GM19397 (cell line): ENCODE measurements around the gene SLC38A10.

ENCODE experiments used
- ATAC-seq: cut with Tn5 transposase; IDR thresholded peaks from one replicate; pipeline ENCODE4 v1.9.1; 2021; ENCODE audit warnings: mild to moderate bottlenecking, moderate library complexity; ENCODE audit not compliant: unreplicated experiment

SLC38A10 gene

GRCh38 chr17:81244358-81245023 lies 50.6 kb downstream of the SLC38A10 start:
- ATAC-seq, result no peak

- ATAC-seq, result no peak
These were observed 51.8 kb downstream of the SLC38A10 start for GRCh38 chr17:81243333-81243664.

DNA sequence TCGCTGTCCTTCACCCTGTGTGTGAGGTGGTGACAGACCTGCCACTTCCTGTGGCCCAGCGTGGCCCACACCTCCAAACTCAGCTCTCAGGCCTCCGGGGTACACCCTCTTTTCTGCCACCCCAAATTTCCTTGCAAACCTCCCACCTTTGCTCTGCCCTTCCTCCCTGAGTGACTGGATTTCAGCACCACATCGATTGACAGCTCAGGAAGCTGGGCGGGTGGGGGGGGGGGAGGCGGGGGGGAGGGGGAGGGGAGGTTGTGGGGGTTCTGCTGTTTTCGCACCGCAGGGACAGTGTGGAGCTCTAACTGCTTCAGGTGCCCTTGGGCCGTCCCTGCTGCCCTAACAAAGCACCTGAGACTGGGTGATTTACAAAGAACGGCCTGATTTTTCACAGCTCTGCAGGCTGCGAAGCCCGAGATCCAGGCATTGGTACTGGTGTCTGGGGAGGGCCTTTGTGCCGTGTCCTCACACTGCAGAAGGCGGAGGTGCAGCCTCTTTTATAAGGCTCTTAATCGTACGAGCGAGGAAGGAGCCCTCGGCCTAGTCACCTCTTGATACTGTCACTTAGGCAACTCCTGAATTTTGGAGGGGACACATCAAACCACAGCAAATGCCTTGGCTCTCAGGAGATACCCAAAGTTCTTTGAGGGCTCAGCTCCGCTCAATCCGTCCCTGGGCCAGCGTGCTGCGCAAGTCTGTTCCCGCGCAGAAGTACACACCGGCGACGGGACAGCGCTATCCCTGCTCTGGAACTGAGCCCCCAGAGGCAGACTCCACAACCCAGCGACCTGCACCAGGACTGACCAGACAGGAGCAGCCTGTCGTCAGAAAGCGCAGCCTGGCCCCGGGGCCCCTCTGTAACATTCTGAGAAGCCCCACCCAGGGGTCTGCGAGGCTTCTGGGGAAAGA lies 52.4 kb downstream of the SLC38A10 start:
- no peak for ATAC-seq

DNA sequence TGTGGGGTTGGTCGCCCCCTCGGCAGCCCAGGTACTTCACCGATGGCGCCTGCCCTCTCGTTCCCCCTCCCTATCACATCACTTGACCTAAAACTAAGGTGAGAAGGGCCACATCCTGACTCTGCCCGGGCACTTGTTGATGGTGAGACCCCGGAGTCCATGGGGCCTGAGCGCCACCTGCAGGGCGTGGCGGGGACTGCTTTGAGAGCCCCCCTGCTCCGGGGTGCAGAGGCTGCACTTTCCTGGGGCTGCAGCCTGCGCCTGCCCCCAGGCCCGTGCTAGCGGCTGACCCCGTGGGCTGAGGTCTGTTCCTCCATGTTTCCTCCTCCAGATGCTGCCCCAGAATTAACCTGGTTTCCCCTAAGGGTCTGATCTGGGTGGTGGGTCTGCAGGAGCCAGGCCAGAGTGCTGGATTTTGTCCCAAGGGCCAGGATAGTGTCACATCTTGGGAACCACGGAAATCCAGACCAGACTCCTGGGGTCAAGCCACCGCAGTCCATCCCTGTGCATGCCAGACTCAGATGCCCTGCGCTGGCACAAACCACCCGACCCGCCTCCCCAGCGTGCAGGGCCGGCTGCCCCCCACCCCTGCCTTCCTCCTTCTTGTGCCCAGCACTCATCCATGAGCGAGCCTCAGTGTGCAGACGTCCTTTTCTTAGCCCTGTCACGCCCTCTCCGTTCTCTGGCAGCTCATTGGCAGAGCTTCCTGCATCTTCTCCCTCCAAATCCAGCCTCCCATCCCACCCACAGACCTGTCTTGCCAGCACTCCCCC lies 53.3 kb downstream of the SLC38A10 start:
- no peak for ATAC-seq

GRCh38 chr17:81241203-81241602 lies 53.9 kb downstream of the SLC38A10 start:
- ATAC-seq, result no peak

DNA sequence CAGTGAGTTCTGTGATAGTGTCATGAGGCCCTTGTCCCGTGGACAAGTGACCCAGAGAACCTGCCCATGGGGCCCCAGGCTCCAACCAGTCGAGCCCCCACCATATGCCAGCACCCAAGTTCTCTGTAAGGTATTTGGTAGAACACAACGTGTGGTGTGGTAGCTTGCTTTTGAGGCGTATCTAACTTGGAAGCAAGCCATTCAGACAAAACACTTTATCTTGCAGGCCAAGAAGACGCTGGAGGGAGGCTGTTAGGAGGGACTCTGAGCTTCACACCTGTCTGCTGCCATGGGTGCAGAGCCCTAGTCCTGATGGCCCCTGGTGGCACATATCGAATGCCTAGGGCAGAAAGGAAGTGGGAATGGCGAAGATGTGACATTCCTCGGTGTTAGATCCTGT lies 54.3 kb downstream of the SLC38A10 start:
- ATAC-seq, result no peak

DNA sequence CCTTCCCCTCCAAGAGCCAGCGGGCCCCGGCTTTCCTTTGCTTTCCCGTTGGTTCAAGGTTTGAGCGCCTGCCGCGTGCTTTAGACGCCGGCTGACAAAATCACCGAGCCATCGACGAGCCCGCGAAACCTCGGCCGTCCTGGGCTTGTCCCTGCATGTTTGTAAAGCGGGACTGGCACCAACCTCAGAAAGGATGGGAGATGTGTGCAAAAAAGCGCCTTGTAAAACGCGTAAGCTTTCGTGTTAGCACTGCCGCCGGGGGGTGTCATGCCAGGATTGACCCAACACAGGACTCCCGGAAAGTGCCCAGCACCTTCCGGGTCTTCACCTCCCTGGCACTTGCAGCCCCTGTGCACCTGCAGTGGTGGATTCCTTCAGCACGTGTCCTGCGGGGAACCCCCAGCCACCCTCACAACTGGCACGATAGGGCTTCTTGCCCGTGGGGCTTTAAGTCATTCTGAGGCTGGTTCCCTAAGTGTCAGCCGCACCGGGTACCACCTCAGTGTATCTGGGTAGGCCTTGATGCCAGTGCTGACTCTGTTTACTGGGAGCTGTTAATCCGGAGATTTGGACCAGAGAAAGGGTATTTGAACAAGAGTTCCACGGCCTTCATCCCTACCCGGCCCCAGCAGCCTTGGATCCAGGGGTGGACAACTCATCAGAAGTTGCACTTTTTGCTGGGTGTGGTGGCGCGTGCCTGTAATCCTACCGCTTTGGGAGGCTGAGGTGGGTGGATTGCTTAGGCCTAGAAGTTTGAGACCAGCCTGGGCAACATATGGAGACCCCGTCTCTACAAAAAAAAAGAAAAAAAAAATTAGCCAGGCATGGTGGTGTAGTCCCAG lies 55.2 kb downstream of the SLC38A10 start:
- no peak for ATAC-seq

DNA sequence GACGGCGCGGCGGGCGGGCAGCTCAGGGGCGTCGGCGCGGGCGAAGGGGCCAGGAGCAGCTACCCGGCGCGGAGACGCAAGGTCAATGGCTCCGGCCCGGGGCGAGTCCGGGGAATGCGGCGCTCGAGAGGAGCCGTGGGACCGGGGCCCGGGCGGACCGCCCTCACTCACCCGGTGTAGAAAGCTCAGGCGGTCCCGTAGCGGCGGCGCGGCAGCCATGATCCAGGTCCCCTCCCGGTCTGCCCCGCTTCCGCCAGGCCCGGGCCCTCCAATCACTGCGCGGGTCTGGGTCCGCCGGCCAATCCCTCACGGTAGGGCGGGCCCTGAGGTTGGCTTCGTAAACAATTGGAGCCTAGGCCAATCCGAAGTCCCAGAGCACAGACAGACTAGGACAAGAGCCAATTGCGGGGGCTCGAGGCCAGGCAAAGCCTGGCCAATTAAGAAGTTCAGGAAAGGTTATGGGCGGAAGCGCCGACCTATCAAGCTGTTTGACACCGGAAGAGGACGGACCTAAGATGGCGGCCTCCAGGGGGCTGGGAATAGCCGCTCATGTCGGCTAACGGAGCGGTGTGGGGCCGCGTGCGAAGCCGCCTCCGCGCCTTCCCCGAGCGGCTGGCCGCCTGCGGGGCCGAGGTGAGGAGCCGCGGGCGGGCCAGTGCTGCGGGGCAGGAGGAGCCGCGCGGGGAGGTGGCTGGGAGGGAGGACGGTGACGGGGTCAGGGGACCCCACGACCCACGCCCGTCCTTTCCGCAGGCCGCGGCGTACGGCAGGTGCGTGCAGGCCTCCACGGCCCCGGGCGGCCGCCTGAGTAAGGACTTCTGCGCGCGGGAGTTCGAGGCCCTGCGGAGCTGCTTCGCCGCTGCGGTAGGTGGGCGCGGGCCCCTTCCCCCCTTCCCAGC lies 56.0 kb downstream of the SLC38A10 start, which contains the start of the genes NDUFAF8 and TEPSIN:
TSS of gene NDUFAF8 (plus strand) at position 504 of the 899 bp plus-strand sequence. CDS start at position 550, 46 bp downstream.
TSS of gene TEPSIN (minus strand) at position 241 of the 899 bp plus-strand sequence. CDS start at position 219, 22 bp downstream.
- ATAC-seq, result peak; percentile 91

DNA sequence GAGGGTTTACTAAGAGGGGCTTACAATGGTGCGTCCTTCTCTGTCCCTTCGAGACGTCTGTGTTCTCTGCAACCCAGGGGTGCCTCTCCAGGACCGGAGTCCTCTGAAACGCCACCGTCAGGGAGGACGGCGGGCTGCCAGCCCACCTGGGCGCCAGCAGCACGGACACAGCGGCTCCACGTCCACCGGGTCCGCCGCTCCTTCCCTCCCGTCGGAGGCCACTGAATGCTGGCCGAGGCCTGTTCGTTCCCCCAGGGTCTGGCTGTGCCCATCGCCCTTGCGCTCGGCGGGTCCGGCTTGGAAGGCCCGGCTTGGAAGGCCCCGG lies 56.7 kb downstream of the SLC38A10 start:
- ATAC-seq, result peak; percentile 3

DNA sequence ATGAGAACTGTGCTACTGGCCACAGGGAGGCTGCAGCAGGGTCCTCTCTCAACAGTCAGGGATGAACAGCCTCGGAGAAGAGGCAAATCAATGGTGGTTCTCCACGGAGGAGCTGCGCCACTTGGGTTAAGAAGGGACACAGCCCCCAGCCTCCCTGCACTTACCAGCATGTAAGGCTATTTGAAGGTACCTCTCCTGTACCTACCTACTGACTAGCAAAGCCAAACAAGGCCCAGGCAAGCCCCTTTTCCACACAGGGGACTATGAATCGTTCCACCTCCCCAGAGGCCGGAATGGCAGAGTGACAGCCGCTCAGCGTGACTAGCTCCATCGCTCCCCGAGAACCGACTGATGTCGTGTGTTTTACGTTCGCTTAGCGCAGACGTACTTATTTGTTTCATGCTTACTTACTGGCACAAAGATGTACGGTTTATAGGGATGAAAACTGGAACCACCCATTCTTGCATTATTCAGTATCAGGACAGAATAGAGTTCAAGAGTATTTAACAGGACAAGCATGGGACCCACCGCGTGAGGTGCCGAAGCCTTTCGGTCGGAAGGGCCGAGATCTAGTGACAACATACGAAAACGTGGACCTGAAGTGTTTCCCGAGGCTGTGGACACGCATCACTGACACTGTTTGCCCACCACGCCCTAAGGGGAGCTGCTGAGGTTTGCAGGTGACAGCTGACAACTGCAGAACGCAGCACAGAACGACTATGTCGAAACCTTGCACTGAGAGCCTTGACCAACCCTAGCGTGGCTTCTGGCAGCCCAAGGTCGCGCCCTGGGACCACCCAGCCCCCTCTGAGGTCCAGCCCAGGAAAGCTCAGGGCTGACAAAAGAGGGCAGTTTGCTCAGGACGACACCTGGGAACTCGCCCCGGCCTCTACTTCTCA lies 57.3 kb downstream of the SLC38A10 start:
- no peak for ATAC-seq

GRCh38 chr17:81236784-81237183 lies 58.3 kb downstream of the SLC38A10 start:
- ATAC-seq, result no peak

DNA sequence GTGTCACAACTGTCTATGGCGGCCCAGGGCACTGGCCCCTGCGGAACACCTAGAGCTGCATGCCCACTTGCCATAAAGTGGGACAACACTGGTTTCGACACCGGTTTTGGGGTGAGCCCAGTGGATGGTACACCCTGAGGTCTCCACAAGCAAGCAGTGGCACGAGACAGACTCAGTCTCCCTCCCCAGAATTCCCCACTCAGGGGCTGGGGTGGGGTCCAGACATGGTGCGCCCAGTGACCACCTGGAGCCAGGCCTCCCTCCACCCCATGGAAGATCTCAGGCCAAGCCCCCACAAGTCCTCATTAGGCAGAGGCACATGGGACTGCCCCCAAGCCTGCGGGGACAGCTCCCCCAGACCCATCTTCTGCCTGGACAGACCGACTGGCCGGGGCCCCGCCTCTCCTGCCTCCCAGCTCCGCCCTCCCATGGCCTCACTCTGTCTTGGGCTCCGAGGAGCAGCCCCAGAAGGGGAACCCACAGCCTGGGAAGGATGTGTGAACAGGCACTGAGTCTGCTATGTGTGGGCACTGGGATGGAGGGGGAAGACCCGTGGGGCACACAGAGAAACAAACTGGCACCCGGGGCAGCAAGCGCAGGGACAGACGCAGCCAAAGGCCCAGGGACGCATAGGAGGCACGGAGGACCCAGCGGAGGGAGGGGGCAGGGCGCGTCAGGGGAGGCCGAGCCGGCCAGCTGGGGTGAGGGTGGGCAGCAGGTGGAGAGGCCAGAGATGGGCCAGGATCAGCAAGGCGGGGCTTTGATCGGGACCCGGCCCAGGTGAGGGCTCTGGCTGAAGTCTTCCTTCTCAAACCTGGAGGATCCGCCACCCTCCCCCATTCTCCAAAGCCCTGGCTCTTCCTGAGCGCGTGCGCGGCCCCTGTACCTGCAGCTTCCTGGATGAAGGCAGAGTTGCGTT lies 59.0 kb downstream of the SLC38A10 start:
- ATAC-seq, result no peak

- no peak for ATAC-seq
These were observed 59.9 kb downstream of the SLC38A10 start for GRCh38 chr17:81234940-81235821.

DNA sequence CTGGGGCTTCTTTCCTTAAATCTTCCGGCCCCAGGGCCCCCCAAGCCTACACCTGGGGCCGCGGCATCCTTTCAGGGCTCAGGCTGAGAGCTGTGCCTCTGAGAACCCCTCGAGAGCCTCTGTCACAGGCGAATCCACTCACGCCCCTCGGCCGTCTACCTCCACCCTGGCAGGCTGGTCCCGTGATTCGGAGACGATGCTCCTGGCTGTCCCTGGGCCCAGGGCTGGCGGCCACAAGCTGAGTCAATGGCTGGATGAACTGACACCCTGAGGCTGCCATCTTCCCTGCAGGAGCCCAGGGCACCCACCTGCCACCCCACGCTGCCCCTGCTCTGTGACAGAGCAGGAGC lies 60.6 kb downstream of the SLC38A10 start:
- no peak for ATAC-seq

GRCh38 chr17:81233811-81234505 lies 61.1 kb downstream of the SLC38A10 start:
- ATAC-seq, result no peak

DNA sequence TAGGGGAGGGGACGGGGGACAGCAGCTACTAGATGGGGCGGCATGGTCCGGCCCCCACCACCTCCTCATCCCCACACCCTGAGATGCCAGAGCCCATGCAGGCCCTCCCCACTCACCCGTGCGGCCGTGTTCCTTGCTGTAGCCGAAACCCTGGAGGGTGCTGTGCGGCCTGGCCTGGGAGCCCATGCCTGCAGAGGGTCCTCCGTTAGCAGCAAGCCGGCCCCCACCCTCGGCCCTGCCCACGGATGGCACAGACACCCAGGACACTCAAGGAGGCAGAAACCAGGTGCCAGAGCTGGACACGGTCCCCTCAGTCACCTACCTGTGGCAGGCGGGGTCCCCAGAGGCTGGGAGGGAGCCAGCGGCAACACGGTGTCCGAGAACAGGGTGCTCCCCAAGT lies 61.8 kb downstream of the SLC38A10 start:
- ATAC-seq, result no peak
